ENCODE measurements around the gene DIABLO. TPM values are rescaled to one million over a fixed set of nuclear protein-coding genes. Genes with fewer than 3 reads are reported as not detected.

The DIABLO gene
- total and polyA plus RNA-seq, 9 of the 15 experiments (the other 6 are each of a cell fraction or from before 2014, with no cell fraction given): 37.3 to 101 (median 80.1) TPM

GRCh38 chr12:122202017-122202416 lies 23.8 kb downstream of the DIABLO start:
- Histone ChIP-seq H3K27me3 (ENCODE audit: control insufficient read depth in 2 of 2, insufficient read depth in 2 of 2, low read length in 2 of 2) (no peaks in the 10 kb centered on the region), H4K20me1 (replicated peaks; ENCODE audit: control insufficient read depth, insufficient read depth, low read length) (no peaks in the 10 kb centered on the region), H3K9me3 (replicated peaks; ENCODE audit: control insufficient read depth, insufficient read depth, low read depth, low read length) (no peaks in the 10 kb centered on the region), H3K4me2 (ENCODE audit: insufficient read depth, low read length) (no peak overlapping the region), H3K36me3 (ENCODE audit: control insufficient read depth, insufficient read depth, low read length) (peaks cover 4% of the 10 kb centered on the region; the same call in 2 of the 3 replicates), H3K9me1 (ENCODE audit: control insufficient read depth, insufficient read depth, low read length) (no peaks in the 10 kb centered on the region), H3K79me2 (ENCODE audit: control insufficient read depth, insufficient read depth, low read length) (no peaks in the 10 kb centered on the region), H2AFZ (ENCODE audit: low read depth, low read length) (no peak overlapping the region), H3K27ac (ENCODE audit: extremely low read depth, low read depth, low read length) (no peak overlapping the region), H3K9ac (ENCODE audit: insufficient read depth in 1 of 2, low read depth in 2 of 2, low read length in 2 of 2) (no peak overlapping the region), H3K4me1 (replicated peaks in 1 of 2; ENCODE audit: control insufficient read depth in 2 of 2, insufficient read depth in 2 of 2, low read length in 2 of 2) (peaks cover 15 to 67% of the 10 kb centered on the region in 2 experiments; a peak in 4 of 5 replicates), H3K4me3 (no peak overlapping the region)
- ChIA-PET CTCF (ENCODE audit: low intra/inter-chr PET ratio) (no interaction called here), POLR2A (interaction anchor here (1.6 kb wide), 1 partner anchor 8 kb away, joined by 7 read pairs; no protein-coding TSS in a partner anchor)
- in situ Hi-C loops (cut with MboI): no loop called here
- intact Hi-C loops (cut with micrococcal nuclease): no loop called here
- BruUV-seq (replicated peaks): no TSS peak
- no peak for TF ChIP-seq FOS (IDR thresholded peaks at IDR 0.05; ENCODE audit: extremely low read depth, insufficient read length)
- DNase-seq (ENCODE audit: extremely low read depth in 1 of 4, low spot score in 3 of 4): no peak
- FAIRE-seq: no peak
- ATAC-seq: no peak
- WGBS (ENCODE audit: insufficient coverage, low coverage, missing lambda C conversion rate): 85% methylated on average over 6 of the region's 6 CpGs

- Histone ChIP-seq H3K9me3 (replicated peaks; ENCODE audit: control insufficient read depth, insufficient read depth, low read depth, low read length) (no peaks in the 10 kb centered on the region), H3K79me2 (ENCODE audit: control insufficient read depth, insufficient read depth, low read length) (no peaks in the 10 kb centered on the region), H3K9ac (ENCODE audit: insufficient read depth in 1 of 2, low read depth in 2 of 2, low read length in 2 of 2) (peak overlapping the region in 1 of 2 experiments; percentile 65; a peak in 2 of 4 replicates), H4K20me1 (replicated peaks; ENCODE audit: control insufficient read depth, insufficient read depth, low read length) (no peaks in the 10 kb centered on the region), H3K27me3 (ENCODE audit: control insufficient read depth in 2 of 2, insufficient read depth in 2 of 2, low read length in 2 of 2) (no peaks in the 10 kb centered on the region), H3K4me3 (no peak overlapping the region), H3K4me1 (replicated peaks in 1 of 2; ENCODE audit: control insufficient read depth in 2 of 2, insufficient read depth in 2 of 2, low read length in 2 of 2) (peaks cover 19 to 69% of the 10 kb centered on the region in 2 experiments), H2AFZ (ENCODE audit: low read depth, low read length) (no peak overlapping the region), H3K4me2 (ENCODE audit: insufficient read depth, low read length) (no peak overlapping the region), H3K36me3 (ENCODE audit: control insufficient read depth, insufficient read depth, low read length) (no peaks in the 10 kb centered on the region; the same call in 2 of the 3 replicates), H3K27ac (ENCODE audit: extremely low read depth, low read depth, low read length) (no peak overlapping the region), H3K9me1 (ENCODE audit: control insufficient read depth, insufficient read depth, low read length) (no peaks in the 10 kb centered on the region)
- 86% methylated on average over 4 of the region's 5 CpGs for WGBS (ENCODE audit: insufficient coverage, low coverage, missing lambda C conversion rate)
- no peak for FAIRE-seq
- in situ Hi-C loops (cut with MboI): no loop called here
- intact Hi-C loops (cut with micrococcal nuclease): no loop called here
- ATAC-seq: no peak
- ChIA-PET POLR2A (interaction anchor here (1.6 kb wide), 1 partner anchor 9 kb away, joined by 7 read pairs; no protein-coding TSS in a partner anchor), CTCF (ENCODE audit: low intra/inter-chr PET ratio) (no interaction called here)
- no TSS peak for BruUV-seq (replicated peaks)
- DNase-seq (ENCODE audit: extremely low read depth in 1 of 4, low spot score in 3 of 4): no peak
- TF ChIP-seq SIN3B (IDR thresholded peaks at IDR 0.05; ENCODE audit: low read depth) (no peak), E2F8 (IDR thresholded peaks at IDR 0.05; ENCODE audit: low read depth, partially characterized antibody) (no peak), ARID3B (CRISPR knock-in tag; IDR thresholded peaks at IDR 0.05; ENCODE audit: borderline replicate concordance) (no peak), POLR2AphosphoS5 (IDR thresholded peaks at IDR 0.05; ENCODE audit: control insufficient read depth, insufficient read depth, low read depth, low read length) (no peak), ZBTB12 (CRISPR knock-in tag; IDR thresholded peaks at IDR 0.05) (no peak), CREBBP (IDR thresholded peaks at IDR 0.05; ENCODE audit: low read depth, low read length) (no peak), ZNF232 (CRISPR knock-in tag; IDR thresholded peaks at IDR 0.05) (no peak), POU5F1 (IDR thresholded peaks at IDR 0.05; ENCODE audit: borderline replicate concordance, low read depth, low read length, partially characterized antibody) (no peak), TARDBP (IDR thresholded peaks at IDR 0.05) (no peak)
These were observed 24.5 kb downstream of the DIABLO start for GRCh38 chr12:122201381-122201780.
